ENCODE results near the gene TFF3. TPM values are rescaled to one million over a fixed set of nuclear protein-coding genes. Genes with fewer than 3 reads are reported as not detected.

Gene TFF3
- total and polyA plus RNA-seq, 10 of the 15 experiments (the other 5 are each of a cell fraction or from before 2014, with no cell fraction given), result not detected

DNA sequence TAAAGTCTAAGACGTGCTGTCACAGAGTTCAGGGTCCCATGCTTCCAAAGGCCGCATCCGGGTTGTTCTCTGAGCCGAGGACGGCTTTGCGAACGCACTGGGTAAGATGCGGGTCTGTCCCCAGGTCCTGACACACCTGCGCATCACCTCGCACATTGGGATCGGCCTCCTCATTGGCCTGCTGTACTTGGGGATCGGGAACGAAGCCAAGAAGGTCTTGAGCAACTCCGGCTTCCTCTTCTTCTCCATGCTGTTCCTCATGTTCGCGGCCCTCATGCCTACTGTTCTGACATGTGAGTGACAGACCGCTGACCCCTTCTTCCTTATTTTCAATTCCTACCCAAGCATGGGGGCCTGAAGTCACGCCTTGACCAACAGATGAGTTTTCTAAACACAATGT, 25.3 kb downstream of the TFF3 start:
- H3K27ac ChIP-seq (ENCODE audit: control insufficient read depth, insufficient read depth), result no peak overlapping the region
- peaks cover 28% of the 10 kb centered on the region for H3K4me1 ChIP-seq (ENCODE audit: control insufficient read depth, insufficient read depth, low read length)
- H3K9me3 ChIP-seq (replicated peaks; ENCODE audit: control insufficient read depth, insufficient read depth, low read length), result no peaks in the 10 kb centered on the region; the same call in 2 of the 3 replicates
- ChIA-PET POLR2A (no interaction called here), CTCF (interaction anchor here (0.9 to 1.4 kb wide), 4 partner anchors 10 to 31 kb away, joined by 3 read pairs; no protein-coding TSS in a partner anchor), SMC1A (ENCODE audit: uncharacterized antibody, unreplicated experiment) (interaction anchor here (1.2 to 1.3 kb wide), 2 partner anchors 31 to 145 kb away, joined by 3 to 5 read pairs; no protein-coding TSS in a partner anchor), RAD21 (ENCODE audit: unreplicated experiment) (no interaction called here)
- DNase-seq (ENCODE audit: low read depth, low spot score), result no peak
- H4K20me1 ChIP-seq (ENCODE audit: control insufficient read depth, insufficient read depth), result no peaks in the 10 kb centered on the region
- no peak overlapping the region for H2AFZ ChIP-seq (ENCODE audit: control insufficient read depth, low read depth, low read length)
- H3K4me2 ChIP-seq (ENCODE audit: control insufficient read depth, insufficient read depth), result no peak overlapping the region
- no TSS peak for BruUV-seq (replicated peaks)
- FAIRE-seq, result no peak
- 89% methylated on average over 18 of the region's 18 CpGs for WGBS (ENCODE audit: insufficient coverage, insufficient replicate concordance, low lambda C conversion rate, missing lambda C conversion rate)
- H3K79me2 ChIP-seq (ENCODE audit: control insufficient read depth, insufficient read depth, low read length), result no peaks in the 10 kb centered on the region
- no peaks in the 10 kb centered on the region for H3K27me3 ChIP-seq (replicated peaks in 1 of 2; ENCODE audit: control insufficient read depth in 2 of 2, insufficient read depth in 2 of 2, low read length in 1 of 2)
- H3K36me3 ChIP-seq (ENCODE audit: control insufficient read depth in 2 of 2, insufficient read depth in 2 of 2, low read length in 1 of 2), result no peaks in the 10 kb centered on the region
- no peak for ATAC-seq
- in situ Hi-C loops (cut with MboI) (loop anchor here (5.0 kb wide), 1 partner anchor 43 kb away; no protein-coding TSS in a partner anchor), intact Hi-C loops (cut with micrococcal nuclease; ENCODE audit: unreplicated experiment) (loop anchor here (5.0 kb wide), 2 partner anchors 42 to 53 kb away; no protein-coding TSS in a partner anchor)
- H3K9ac ChIP-seq (ENCODE audit: control insufficient read depth, insufficient read depth, low read length), result no peak overlapping the region
- TF ChIP-seq, protein P1, sequence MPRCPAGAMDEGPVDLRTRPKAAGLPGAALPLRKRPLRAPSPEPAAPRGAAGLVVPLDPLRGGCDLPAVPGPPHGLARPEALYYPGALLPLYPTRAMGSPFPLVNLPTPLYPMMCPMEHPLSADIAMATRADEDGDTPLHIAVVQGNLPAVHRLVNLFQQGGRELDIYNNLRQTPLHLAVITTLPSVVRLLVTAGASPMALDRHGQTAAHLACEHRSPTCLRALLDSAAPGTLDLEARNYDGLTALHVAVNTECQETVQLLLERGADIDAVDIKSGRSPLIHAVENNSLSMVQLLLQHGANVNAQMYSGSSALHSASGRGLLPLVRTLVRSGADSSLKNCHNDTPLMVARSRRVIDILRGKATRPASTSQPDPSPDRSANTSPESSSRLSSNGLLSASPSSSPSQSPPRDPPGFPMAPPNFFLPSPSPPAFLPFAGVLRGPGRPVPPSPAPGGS (IDR thresholded peaks at IDR 0.05; ENCODE audit: borderline replicate concordance, insufficient read depth, low read depth, low read length, poor library complexity, severe bottlenecking), result peak; percentile 51
- TF ChIP-seq ASH2L (IDR thresholded peaks at IDR 0.05; ENCODE audit: borderline replicate concordance, low read depth), result no peak
- no peak overlapping the region for H3K4me3 ChIP-seq

DNA sequence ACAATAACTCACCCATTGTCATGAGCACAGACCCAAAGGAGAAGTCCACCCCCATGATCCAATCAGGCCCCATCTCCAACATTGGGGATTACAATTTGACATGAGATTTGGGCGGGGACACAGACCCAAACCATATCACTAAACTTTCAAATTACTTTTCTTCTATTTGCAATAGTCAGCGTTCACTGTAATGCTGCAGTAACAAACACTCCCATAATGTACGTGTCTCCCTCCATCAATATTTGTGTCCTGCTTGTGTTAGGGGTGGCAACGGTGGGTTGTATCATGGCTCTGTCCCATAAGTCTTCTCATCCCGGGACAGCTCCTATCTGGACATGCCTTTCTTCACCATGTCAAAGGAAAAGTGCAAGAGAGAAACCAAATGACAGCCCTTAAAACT, 26.2 kb downstream of the TFF3 start:
- Histone ChIP-seq H3K79me2 (ENCODE audit: control insufficient read depth, insufficient read depth, low read length) (no peaks in the 10 kb centered on the region), H2AFZ (ENCODE audit: control insufficient read depth, low read depth, low read length) (no peak overlapping the region), H3K36me3 (ENCODE audit: control insufficient read depth in 2 of 2, insufficient read depth in 2 of 2, low read length in 1 of 2) (no peaks in the 10 kb centered on the region), H3K27ac (ENCODE audit: control insufficient read depth, insufficient read depth) (no peak overlapping the region), H3K4me3 (no peak overlapping the region), H4K20me1 (ENCODE audit: control insufficient read depth, insufficient read depth) (no peaks in the 10 kb centered on the region), H3K4me1 (ENCODE audit: control insufficient read depth, insufficient read depth, low read length) (peaks cover 28% of the 10 kb centered on the region), H3K9me3 (replicated peaks; ENCODE audit: control insufficient read depth, insufficient read depth, low read length) (no peaks in the 10 kb centered on the region; the same call in 2 of the 3 replicates), H3K4me2 (ENCODE audit: control insufficient read depth, insufficient read depth) (no peak overlapping the region), H3K9ac (ENCODE audit: control insufficient read depth, insufficient read depth, low read length) (no peak overlapping the region), H3K27me3 (replicated peaks in 1 of 2; ENCODE audit: control insufficient read depth in 2 of 2, insufficient read depth in 2 of 2, low read length in 1 of 2) (no peaks in the 10 kb centered on the region)
- POLR2A ChIA-PET, result no interaction called here
- CTCF ChIA-PET, result no interaction called here
- intact Hi-C loops (cut with micrococcal nuclease; ENCODE audit: unreplicated experiment) (loop anchor here (5.0 kb wide), 2 partner anchors 43 to 52 kb away; no protein-coding TSS in a partner anchor), in situ Hi-C loops (cut with MboI) (loop anchor here (5.0 kb wide), 1 partner anchor 42 kb away; no protein-coding TSS in a partner anchor)
- 74% methylated on average over 5 of the region's 5 CpGs for WGBS (ENCODE audit: insufficient coverage, insufficient replicate concordance, low lambda C conversion rate, missing lambda C conversion rate)
- no peak for TF ChIP-seq RUNX3 (IDR thresholded peaks at IDR 0.05; ENCODE audit: low read length)
- no peak for TF ChIP-seq RFX5 (IDR thresholded peaks at IDR 0.05; ENCODE audit: low read depth, low read length)
- TF ChIP-seq CBX5 (IDR thresholded peaks at IDR 0.05; ENCODE audit: low read depth), result no peak
- peak; percentile 48; the same call in 1 of the 2 replicates for TF ChIP-seq ZNF217 (IDR thresholded peaks at IDR 0.05)
- no peak for TF ChIP-seq EZH2 (IDR thresholded peaks at IDR 0.05; ENCODE audit: borderline replicate concordance, control insufficient read depth, low read depth, low read length)
- RAD21 ChIA-PET (ENCODE audit: unreplicated experiment), result no interaction called here
- SMC1A ChIA-PET (ENCODE audit: uncharacterized antibody, unreplicated experiment), result interaction anchor here (4.8 kb wide), 2 partner anchors 29 to 51 kb away, joined by 21 to 34 read pairs; no protein-coding TSS in a partner anchor
- no TSS peak for BruUV-seq (replicated peaks)
- FAIRE-seq (no peak), ATAC-seq (no peak), DNase-seq (ENCODE audit: low read depth, low spot score) (no peak)

Data from GM12878 (cell line).